Right atrium auricular region (tissue), 2 donors: ENCODE measurements around the gene PPP1R13B. TPM values are rescaled to one million over a fixed set of nuclear protein-coding genes. Genes with fewer than 3 reads are reported as not detected.
A peak's percentile ranks its signal among the peaks of the same experiment; 100 is the strongest.

Experiments
- DNase-seq: peaks from one replicate; pipeline ENCODE4 v3.0.0-alpha.2; 2019; ENCODE audit warnings: low spot score
- H3K27ac ChIP-seq, 2 donors: fragments of 200-600 bp; sonication (generic); 1 replicate in 1 of 2; 2 replicates in 1 of 2; pipeline ENCODE4 v1.5.1; 2016 to 2019
- H3K27me3 ChIP-seq, 2 donors: fragments of 200-600 bp; sonication (generic); one replicate each; pipeline versions ENCODE4 v1.5.1 to v1.6.0; 2017 to 2019
- H3K36me3 ChIP-seq: fragments of 200-600 bp; sonication (generic); one replicate; pipeline ENCODE4 v1.5.1; 2016
- H3K4me1 ChIP-seq, 2 donors: fragments of 200-600 bp; sonication (generic); one replicate each; pipeline versions ENCODE4 v1.5.1 to v1.6.0; 2017 to 2019
- H3K4me3 ChIP-seq, 2 donors: fragments of 200-600 bp; sonication (generic); 1 replicate in 1 of 2; 2 replicates in 1 of 2; pipeline ENCODE4 v1.5.1; 2017 to 2019; ENCODE audit warnings: mild to moderate bottlenecking in 1 of 2, moderate library complexity in 1 of 2
- H3K9me3 ChIP-seq, 2 donors: fragments of 200-600 bp; sonication (generic); one replicate each; pipeline ENCODE4 v1.5.1; 2019
- CTCF ChIP-seq, 2 donors: fragments of 200-600 bp; sonication (generic); IDR thresholded peaks; one replicate each; pipeline ENCODE4 v1.5.1; 2019; ENCODE audit warnings: antibody characterized with exemption in 2 of 2
- total RNA-seq, 2 donors: library from RNA; depleted of rRNA; stranded (reverse); fragments of >200 nt; gene quantifications; one replicate each; pipeline ENCODE4 v1.1.0, GENCODE V29; 2016

PPP1R13B gene
- total RNA-seq, 2 donors from 2014 or later = 45.7 to 47.8 TPM

- TF ChIP-seq CTCF (IDR thresholded peaks at IDR 0.05) = no peak
- no peak for DNase-seq
- no peaks in the 10 kb centered on the region for H3K36me3 ChIP-seq
- H3K27ac ChIP-seq = no peak overlapping the region
- no peak overlapping the region for H3K4me3 ChIP-seq
- H3K9me3 ChIP-seq = no peaks in the 10 kb centered on the region
- peaks cover 0 to 39% of the 10 kb centered on the region in 2 donors for H3K4me1 ChIP-seq
- no peaks in the 10 kb centered on the region for H3K27me3 ChIP-seq
Measured at GRCh38 chr14:103882503-103883262, 35.3 kb upstream of the PPP1R13B start.

GRCh38 chr14:103881268-103882201 lies 34.2 kb upstream of the PPP1R13B start:
- peak in 1 of 2 donors; percentile 38 for TF ChIP-seq CTCF (IDR thresholded peaks at IDR 0.05)
- no peaks in the 10 kb centered on the region for H3K9me3 ChIP-seq
- no peak overlapping the region for H3K4me3 ChIP-seq
- peaks cover 0 to 39% of the 10 kb centered on the region in 2 donors for H3K4me1 ChIP-seq
- no peaks in the 10 kb centered on the region for H3K36me3 ChIP-seq
- no peaks in the 10 kb centered on the region for H3K27me3 ChIP-seq
- no peak for DNase-seq
- peak overlapping the region; percentile 85 to 87 for H3K27ac ChIP-seq

DNA sequence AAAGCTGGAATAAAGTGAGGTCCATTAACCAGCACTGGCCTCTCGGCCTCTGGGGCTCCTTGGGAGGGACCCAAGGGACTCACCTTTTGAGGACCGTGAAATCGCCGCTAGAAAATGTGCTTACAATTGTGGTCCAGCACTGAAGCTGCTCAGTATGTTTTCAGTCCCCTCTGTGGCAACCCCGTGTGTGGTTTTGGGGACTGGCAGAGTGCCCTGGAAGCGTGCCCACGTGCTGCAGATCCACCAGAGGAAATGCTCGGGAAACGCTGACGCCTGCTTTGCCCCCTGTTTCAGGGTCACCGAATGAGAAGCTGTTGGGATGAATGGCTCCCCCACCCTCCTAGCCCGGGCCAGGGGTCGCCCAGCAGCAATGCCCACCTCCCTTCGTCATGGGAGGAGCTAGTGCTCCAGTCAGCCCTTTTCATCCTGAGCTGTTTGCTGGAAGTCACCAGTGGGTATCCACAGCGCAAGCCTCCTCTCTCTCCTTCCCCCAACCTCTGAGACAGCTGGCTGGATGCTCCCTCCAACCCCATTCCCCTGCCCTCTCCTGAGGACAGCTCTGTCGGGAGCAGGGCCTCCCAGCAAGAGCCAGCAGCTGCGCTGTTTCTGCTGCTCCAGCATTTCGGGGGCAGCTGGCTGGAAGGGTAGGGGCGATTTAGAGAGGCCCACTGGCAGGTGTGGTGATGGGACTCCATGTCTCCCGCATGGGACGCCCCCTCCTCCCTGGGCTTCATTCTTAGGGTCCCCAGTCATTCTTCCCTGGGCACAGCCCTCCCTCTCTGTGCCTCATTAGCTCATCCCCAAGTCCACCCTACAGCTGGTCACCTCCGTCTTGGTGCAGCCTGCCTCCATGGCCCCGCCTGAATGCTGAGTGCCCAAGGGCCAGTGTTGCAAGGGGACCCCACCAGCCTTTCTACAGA lies 33.2 kb upstream of the PPP1R13B start:
- DNase-seq = peak; percentile 83
- TF ChIP-seq CTCF (IDR thresholded peaks at IDR 0.05) = no peak
- H3K27ac ChIP-seq = peak overlapping the region; percentile 85 to 87
- peaks cover 0 to 39% of the 10 kb centered on the region in 2 donors for H3K4me1 ChIP-seq
- H3K4me3 ChIP-seq = peak overlapping the region in 1 of 2 donors; percentile 34
- no peaks in the 10 kb centered on the region for H3K27me3 ChIP-seq
- H3K9me3 ChIP-seq = no peaks in the 10 kb centered on the region
- H3K36me3 ChIP-seq = no peaks in the 10 kb centered on the region

- Histone ChIP-seq H3K4me1 (peaks cover 0 to 39% of the 10 kb centered on the region in 2 donors), H3K36me3 (no peaks in the 10 kb centered on the region), H3K9me3 (no peaks in the 10 kb centered on the region), H3K27me3 (no peaks in the 10 kb centered on the region), H3K27ac (peak overlapping the region; percentile 85 to 87), H3K4me3 (peak overlapping the region in 1 of 2 donors; percentile 34)
- DNase-seq = no peak
- no peak for TF ChIP-seq CTCF (IDR thresholded peaks at IDR 0.05)
Measured at GRCh38 chr14:103879570-103880347, 32.4 kb upstream of the PPP1R13B start.
